Sigmoid colon (tissue), 7 donors: ENCODE results near the gene MEIS1. TPM values are rescaled to one million over a fixed set of nuclear protein-coding genes. Genes with fewer than 3 reads are reported as not detected.

ENCODE experiments used
- DNase-seq: peaks from one replicate; pipeline ENCODE4 v3.0.0-alpha.2; 2019
- H3K27ac ChIP-seq, 4 donors: fragments of 200-600 bp; sonication (generic); one replicate each; pipeline ENCODE4 v1.5.1; 2016 to 2019; ENCODE audit warnings: mild to moderate bottlenecking in 1 of 4
- H3K27me3 ChIP-seq, 3 donors: fragments of 200-600 bp; sonication (generic); one replicate each; pipeline ENCODE4 v1.5.1; 2019; ENCODE audit warnings: mild to moderate bottlenecking in 1 of 3
- H3K36me3 ChIP-seq, 4 donors: fragments of 200-600 bp; sonication (generic); one replicate each; pipeline ENCODE4 v1.5.1; 2016 to 2019
- H3K4me1 ChIP-seq, 4 donors: fragments of 200-600 bp; sonication (generic); one replicate each; pipeline ENCODE4 v1.5.1; 2017 to 2019
- H3K4me3 ChIP-seq, 4 donors: fragments of 200-600 bp; sonication (generic); one replicate each; pipeline ENCODE4 v1.5.1; 2017 to 2019; ENCODE audit warnings: mild to moderate bottlenecking in 2 of 4, moderate library complexity in 1 of 4
- H3K9me3 ChIP-seq, 4 donors: fragments of 200-600 bp in 3 of 4; sonication (generic) in 3 of 4; one replicate each; pipeline versions ENCODE4 v1.5.1 to v1.6.1; 2013 to 2019
- EP300 ChIP-seq, 4 donors: sonication (generic); formaldehyde crosslinking; IDR thresholded peaks; one replicate each; pipeline ENCODE4 v1.6.1; 2017; ENCODE audit warnings: antibody characterized with exemption in 4 of 4
- POLR2A ChIP-seq, 2 donors: fragments of 450-650 bp; IDR thresholded peaks; one replicate each; pipeline ENCODE4 v1.6.1; 2016; ENCODE audit warnings: antibody characterized with exemption in 2 of 2, mild to moderate bottlenecking in 2 of 2, moderate library complexity in 2 of 2
- POLR2AphosphoS5 ChIP-seq, 4 donors: sonication (generic); formaldehyde crosslinking; IDR thresholded peaks; one replicate each; pipeline ENCODE4 v1.6.1; 2017; ENCODE audit warnings: antibody characterized with exemption in 4 of 4
- WGBS, 2 donors: extraction: QIAGEN DNeasy Blood & Tissue Kit; methylation state at CpG; one replicate each; pipeline ENCODE4 v1.1.7; 2013; 5-methylcytosine and 5-hydroxymethylcytosine counted together
- intact Hi-C: fragments of 100-400 bp; cut with DNase I; formaldehyde crosslinking; loops from one replicate; pipeline ENCODE4 v1.15.1; 2023
- polyA plus RNA-seq, 3 donors: library from polyadenylated mRNA; stranded (reverse); fragments of 200-250 nt; gene quantifications; one replicate each; pipeline ENCODE4 v1.2.3, GENCODE V29; 2013
- total RNA-seq, 4 donors: library from RNA; depleted of rRNA; stranded (reverse); fragments of >200 nt; gene quantifications; one replicate each; pipeline ENCODE4 v1.1.0, GENCODE V29; 2016
- TF ChIP-seq, protein P1 (sequence below), 4 experiments: fragments of 450-650 bp in 3 of 4; fragments of 200-600 bp in 1 of 4; IDR thresholded peaks; one replicate each; pipeline ENCODE4 v1.5.1; 2016 to 2019; ENCODE audit warnings: antibody characterized with exemption in 4 of 4, mild to moderate bottlenecking in 3 of 4, moderate library complexity in 2 of 4
- donor health status: healthy with polysubstance abuse.
- donor health status: Bipolar disorder and iron deficiency.
- donor health status: healthy.

MEIS1 gene
- total and polyA plus RNA-seq, 7 donors: 2.8 to 144 (median 108) TPM

GRCh38 chr2:66541646-66542045 is 106.7 kb downstream of the MEIS1 start:
- DNase-seq: no peak
- WGBS, 2 donors: 76 to 87% methylated on average over 4 of the region's 4 CpGs
- Histone ChIP-seq H3K4me3 (no peak overlapping the region), H3K27me3 (no peaks in the 10 kb centered on the region), H3K27ac (peak overlapping the region in 2 of 4 donors; percentile 36 to 72), H3K36me3 (no peaks in the 10 kb centered on the region), H3K4me1 (peaks cover 0 to 98% (median 95%) of the 10 kb centered on the region in 4 donors), H3K9me3 (no peaks in the 10 kb centered on the region)
- TF ChIP-seq, protein P1, sequence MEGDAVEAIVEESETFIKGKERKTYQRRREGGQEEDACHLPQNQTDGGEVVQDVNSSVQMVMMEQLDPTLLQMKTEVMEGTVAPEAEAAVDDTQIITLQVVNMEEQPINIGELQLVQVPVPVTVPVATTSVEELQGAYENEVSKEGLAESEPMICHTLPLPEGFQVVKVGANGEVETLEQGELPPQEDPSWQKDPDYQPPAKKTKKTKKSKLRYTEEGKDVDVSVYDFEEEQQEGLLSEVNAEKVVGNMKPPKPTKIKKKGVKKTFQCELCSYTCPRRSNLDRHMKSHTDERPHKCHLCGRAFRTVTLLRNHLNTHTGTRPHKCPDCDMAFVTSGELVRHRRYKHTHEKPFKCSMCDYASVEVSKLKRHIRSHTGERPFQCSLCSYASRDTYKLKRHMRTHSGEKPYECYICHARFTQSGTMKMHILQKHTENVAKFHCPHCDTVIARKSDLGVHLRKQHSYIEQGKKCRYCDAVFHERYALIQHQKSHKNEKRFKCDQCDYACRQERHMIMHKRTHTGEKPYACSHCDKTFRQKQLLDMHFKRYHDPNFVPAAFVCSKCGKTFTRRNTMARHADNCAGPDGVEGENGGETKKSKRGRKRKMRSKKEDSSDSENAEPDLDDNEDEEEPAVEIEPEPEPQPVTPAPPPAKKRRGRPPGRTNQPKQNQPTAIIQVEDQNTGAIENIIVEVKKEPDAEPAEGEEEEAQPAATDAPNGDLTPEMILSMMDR (IDR thresholded peaks at IDR 0.05): no peak
- TF ChIP-seq POLR2AphosphoS5 (IDR thresholded peaks at IDR 0.05): no peak
- no peak for TF ChIP-seq POLR2A (IDR thresholded peaks at IDR 0.05)
- no peak for TF ChIP-seq EP300 (IDR thresholded peaks at IDR 0.05)
- intact Hi-C loops: no loop called here

DNA sequence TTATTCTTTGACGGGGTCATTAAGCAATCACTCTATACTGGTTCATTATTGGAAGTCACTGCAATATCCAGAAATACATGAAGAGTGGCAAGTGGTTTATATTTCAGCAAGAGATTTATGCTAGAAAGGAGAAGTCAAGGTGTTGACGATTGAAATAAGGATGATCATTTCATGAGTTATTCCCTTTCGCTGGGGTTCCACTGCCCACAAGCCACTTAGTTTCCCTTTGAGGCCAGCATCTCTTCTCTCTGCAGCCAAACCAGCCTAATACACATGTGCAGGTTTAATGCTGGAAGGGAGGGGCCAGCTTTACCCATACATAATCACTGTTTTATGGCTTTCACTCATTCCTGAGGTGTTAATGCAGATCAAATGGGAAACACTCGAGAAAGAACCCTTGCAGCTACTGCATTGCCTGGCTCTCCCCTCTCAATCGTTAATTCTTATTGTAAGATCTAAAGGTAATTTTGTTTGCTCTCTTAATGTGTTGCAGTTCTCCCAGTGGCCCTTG is 108.4 kb downstream of the MEIS1 start:
- 62 to 64% methylated on average over 5 of the region's 5 CpGs for WGBS, 2 donors
- DNase-seq: no peak
- Histone ChIP-seq H3K27me3 (no peaks in the 10 kb centered on the region), H3K27ac (peak overlapping the region in 2 of 4 donors; percentile 36 to 72), H3K4me3 (no peak overlapping the region), H3K4me1 (peaks cover 0 to 98% (median 90%) of the 10 kb centered on the region in 4 donors), H3K9me3 (no peaks in the 10 kb centered on the region), H3K36me3 (peaks cover 0 to 8% (median 0%) of the 10 kb centered on the region in 4 donors)
- TF ChIP-seq POLR2A (IDR thresholded peaks at IDR 0.05) (no peak), POLR2AphosphoS5 (IDR thresholded peaks at IDR 0.05) (no peak), EP300 (IDR thresholded peaks at IDR 0.05) (no peak)
- TF ChIP-seq, protein P1 (IDR thresholded peaks at IDR 0.05): no peak
- intact Hi-C loops: no loop called here

DNA sequence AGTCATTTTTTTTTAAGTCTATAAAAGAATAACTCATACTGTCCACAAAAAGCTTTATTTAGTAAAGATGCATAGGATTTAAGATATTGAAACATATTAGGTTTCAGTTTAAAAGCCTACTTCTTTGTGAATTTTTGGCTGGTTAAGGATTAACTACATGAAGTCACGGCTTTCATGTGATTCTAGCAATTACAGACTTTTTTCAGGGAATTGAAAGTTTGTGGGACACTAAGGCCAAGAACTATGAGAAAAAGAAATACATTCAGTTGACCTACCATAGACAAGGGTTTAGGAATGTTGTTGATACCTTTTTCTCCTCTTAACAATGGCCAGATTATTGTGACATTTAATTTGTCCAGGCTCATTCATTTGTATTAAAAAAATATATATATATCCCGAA is 109.3 kb downstream of the MEIS1 start:
- peaks cover 0 to 18% (median under 1%) of the 10 kb centered on the region in 4 donors for H3K36me3 ChIP-seq
- peaks cover 0 to 98% (median 82%) of the 10 kb centered on the region in 4 donors for H3K4me1 ChIP-seq
- DNase-seq: no peak
- intact Hi-C loops: no loop called here
- WGBS, 2 donors: 56 to 76% methylated on average over 2 of the region's 2 CpGs
- H3K4me3 ChIP-seq: no peak overlapping the region
- TF ChIP-seq, protein P1 (IDR thresholded peaks at IDR 0.05): no peak
- no peak for TF ChIP-seq POLR2AphosphoS5 (IDR thresholded peaks at IDR 0.05)
- TF ChIP-seq EP300 (IDR thresholded peaks at IDR 0.05): no peak
- TF ChIP-seq POLR2A (IDR thresholded peaks at IDR 0.05): no peak
- H3K27me3 ChIP-seq: no peaks in the 10 kb centered on the region
- H3K27ac ChIP-seq: peak overlapping the region in 2 of 4 donors; percentile 36 to 72
- H3K9me3 ChIP-seq: no peaks in the 10 kb centered on the region

- intact Hi-C loops: no loop called here
- no peak for TF ChIP-seq EP300 (IDR thresholded peaks at IDR 0.05)
- TF ChIP-seq, protein P1 (IDR thresholded peaks at IDR 0.05): no peak
- no peak for TF ChIP-seq POLR2AphosphoS5 (IDR thresholded peaks at IDR 0.05)
- TF ChIP-seq POLR2A (IDR thresholded peaks at IDR 0.05): no peak
- DNase-seq: no peak
- Histone ChIP-seq H3K4me3 (no peak overlapping the region), H3K4me1 (peaks cover 0 to 97% (median 82%) of the 10 kb centered on the region in 4 donors), H3K27ac (peak overlapping the region in 2 of 4 donors; percentile 23 to 50), H3K27me3 (no peaks in the 10 kb centered on the region), H3K9me3 (no peaks in the 10 kb centered on the region), H3K36me3 (peaks cover 0 to 28% (median 5%) of the 10 kb centered on the region in 4 donors)
These were observed 110.3 kb downstream of the MEIS1 start for GRCh38 chr2:66545258-66545657.

- Histone ChIP-seq H3K9me3 (no peaks in the 10 kb centered on the region), H3K36me3 (peaks cover 0 to 31% (median 5%) of the 10 kb centered on the region in 4 donors), H3K27me3 (no peaks in the 10 kb centered on the region), H3K27ac (peak overlapping the region in 1 of 4 donors; percentile 50), H3K4me1 (peaks cover 0 to 99% (median 81%) of the 10 kb centered on the region in 4 donors), H3K4me3 (no peak overlapping the region)
- intact Hi-C loops: no loop called here
- no peak for TF ChIP-seq POLR2A (IDR thresholded peaks at IDR 0.05)
- no peak for TF ChIP-seq EP300 (IDR thresholded peaks at IDR 0.05)
- TF ChIP-seq POLR2AphosphoS5 (IDR thresholded peaks at IDR 0.05): no peak
- TF ChIP-seq, protein P1 (IDR thresholded peaks at IDR 0.05): no peak
- WGBS, 2 donors: 31 to 64% methylated on average over 2 of the region's 2 CpGs
- no peak for DNase-seq
These were observed 112.2 kb downstream of the MEIS1 start for GRCh38 chr2:66547118-66547517.
